Measurements from ENCODE around the gene CDC42BPA.
"Not testable (repeated sequence)": the region's sequence is repeated elsewhere in the genome, so short reads cannot be mapped to it uniquely, and the experiment has no call there.

GRCh38 chr1:226999579-226999978 lies 318.7 kb downstream of the CDC42BPA start:
- TF ChIP-seq FOXK2 (IDR thresholded peaks at IDR 0.05); SUZ12 (IDR thresholded peaks at IDR 0.05); SP1 (IDR thresholded peaks at IDR 0.05); L3MBTL2 (conservative IDR thresholded peaks at IDR 0.05); HDGF (IDR thresholded peaks at IDR 0.05; ENCODE audit: borderline replicate concordance); FOXM1 (IDR thresholded peaks at IDR 0.05; ENCODE audit: borderline replicate concordance): not testable (repeated sequence)
